Measurements from ENCODE around the gene MAD1L1.

Gene MAD1L1

DNA sequence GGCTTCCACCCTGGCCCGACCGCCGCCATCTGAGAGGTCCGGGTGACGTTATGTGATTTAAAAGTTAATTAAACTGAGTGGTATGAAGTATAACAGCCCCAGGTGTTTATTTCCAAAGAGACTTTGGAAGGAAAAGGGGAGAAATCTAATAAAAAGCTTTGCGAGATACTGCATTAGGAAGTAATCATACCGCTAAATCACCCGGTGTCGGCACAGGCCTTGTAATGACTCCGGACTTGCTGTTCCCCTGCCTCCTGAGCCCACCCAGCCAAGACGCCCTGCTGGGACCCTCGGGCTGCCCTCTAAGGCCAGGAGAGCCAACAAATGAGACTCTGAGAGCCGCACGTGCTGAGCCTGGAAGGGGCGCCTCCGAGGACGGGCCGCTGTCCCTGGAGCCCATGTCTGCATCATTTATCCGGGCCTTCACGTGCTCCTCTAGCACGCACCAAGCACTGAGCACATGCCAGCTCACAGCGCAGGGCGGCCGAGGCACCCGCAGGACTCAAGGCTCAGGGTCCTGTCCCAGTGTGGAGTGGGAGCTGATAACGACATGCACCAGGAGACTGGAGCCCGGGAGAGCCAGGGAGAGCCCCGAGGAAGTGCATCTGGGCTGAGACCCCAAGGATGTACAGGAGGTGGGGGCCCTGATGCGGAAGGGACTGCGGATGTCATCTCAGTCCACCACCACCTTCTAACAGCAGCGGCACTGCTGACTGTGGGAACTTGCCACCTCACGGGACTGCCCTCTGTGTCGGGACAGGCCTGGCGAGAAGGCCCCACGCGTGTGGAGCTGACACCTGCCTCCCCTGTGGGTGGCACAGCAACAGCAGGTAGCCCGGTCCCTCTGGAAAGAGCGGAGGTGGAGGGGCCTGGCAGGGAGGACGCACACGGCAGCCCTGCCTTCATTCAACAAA lies 380.0 kb downstream of the MAD1L1 start:
- Histone ChIP-seq H3K36me3 (ENCODE audit: control insufficient read depth, insufficient read depth, low read length) (no peaks in the 10 kb centered on the region), H3K27me3 (ENCODE audit: control insufficient read depth, insufficient read depth, low read length) (no peaks in the 10 kb centered on the region), H3K4me3 (ENCODE audit: low read length) (no peak overlapping the region), H3K4me1 (ENCODE audit: control insufficient read depth, insufficient read depth, low read length) (no peaks in the 10 kb centered on the region), H3K27ac (ENCODE audit: low read depth, low read length) (no peak overlapping the region), H3K9ac (ENCODE audit: low read length) (no peak overlapping the region)

DNA sequence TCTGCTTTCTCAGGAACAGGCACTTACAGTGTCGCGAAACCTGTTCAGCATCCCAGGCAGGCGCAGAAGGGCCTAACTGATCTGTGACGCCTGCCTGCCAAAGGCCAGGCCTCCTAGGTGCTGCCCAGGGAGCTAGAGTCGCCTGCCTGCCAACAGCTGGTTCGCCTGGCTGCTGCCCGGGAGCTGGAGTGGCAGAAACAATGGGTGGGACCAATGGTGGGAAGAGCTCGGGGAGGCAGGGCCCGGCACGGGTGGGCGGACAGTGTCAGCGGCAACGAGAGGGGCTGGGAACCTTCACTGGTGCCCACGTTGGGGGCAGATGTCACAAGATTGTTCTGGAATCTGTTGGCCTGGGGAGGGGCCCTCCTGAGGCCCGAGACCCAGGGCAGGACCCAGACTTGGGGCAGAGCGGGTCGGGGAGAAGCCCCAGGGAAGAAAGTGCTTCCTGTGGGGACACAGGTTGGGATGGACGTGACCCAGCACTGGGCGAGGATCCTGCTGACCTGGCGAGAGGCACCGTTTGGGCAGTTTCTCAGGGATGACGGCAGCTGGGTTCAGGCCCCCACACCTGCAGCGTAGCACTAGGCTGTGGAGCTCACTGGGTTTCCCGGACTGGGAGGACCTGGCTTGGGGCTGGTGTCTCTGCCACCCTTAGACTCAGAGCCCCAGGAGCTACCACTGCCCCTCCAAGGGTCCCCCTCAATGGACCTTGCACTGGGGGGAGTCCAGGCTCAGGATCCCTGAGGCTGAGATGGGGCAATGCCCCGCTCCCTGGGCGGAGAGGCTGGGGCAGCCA lies 380.8 kb downstream of the MAD1L1 start:
- no peak overlapping the region for H3K27ac ChIP-seq (ENCODE audit: low read depth, low read length)
- no peaks in the 10 kb centered on the region for H3K4me1 ChIP-seq (ENCODE audit: control insufficient read depth, insufficient read depth, low read length)
- no peaks in the 10 kb centered on the region for H3K36me3 ChIP-seq (ENCODE audit: control insufficient read depth, insufficient read depth, low read length)
- no peak overlapping the region for H3K9ac ChIP-seq (ENCODE audit: low read length)
- H3K27me3 ChIP-seq (ENCODE audit: control insufficient read depth, insufficient read depth, low read length) = no peaks in the 10 kb centered on the region
- H3K4me3 ChIP-seq (ENCODE audit: low read length) = no peak overlapping the region

DNA sequence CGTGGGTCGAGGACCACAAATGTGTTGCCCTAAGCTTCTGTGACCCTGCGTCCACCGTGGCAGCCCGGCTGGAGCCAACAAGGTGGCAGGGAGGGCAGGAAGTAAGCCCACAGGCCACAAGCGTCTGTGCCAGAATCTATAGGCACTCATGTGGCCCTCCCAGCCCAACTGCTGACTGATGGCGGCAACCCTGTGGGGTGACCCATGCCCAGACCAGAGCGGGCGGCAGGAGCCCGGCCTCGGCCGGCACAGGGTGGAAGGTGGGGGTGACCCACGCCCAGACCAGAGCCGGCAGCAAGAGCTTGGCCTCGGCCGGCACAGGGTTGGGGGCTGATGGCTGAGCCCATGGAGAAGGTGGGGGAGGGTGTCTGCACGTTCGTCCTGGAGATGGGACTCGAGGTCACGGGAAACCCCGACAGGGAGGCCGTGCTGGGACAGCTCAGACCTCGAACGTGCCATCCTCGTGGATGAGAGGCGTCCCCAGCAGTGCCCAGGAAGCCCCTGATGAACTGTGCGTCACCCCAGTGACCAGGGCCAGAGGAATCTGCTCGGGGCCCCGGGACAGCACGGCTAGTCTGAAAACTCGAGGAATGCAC lies 381.7 kb downstream of the MAD1L1 start:
- Histone ChIP-seq H3K9ac (ENCODE audit: low read length) (no peak overlapping the region), H3K27me3 (ENCODE audit: control insufficient read depth, insufficient read depth, low read length) (no peaks in the 10 kb centered on the region), H3K4me1 (ENCODE audit: control insufficient read depth, insufficient read depth, low read length) (no peaks in the 10 kb centered on the region), H3K4me3 (ENCODE audit: low read length) (no peak overlapping the region), H3K27ac (ENCODE audit: low read depth, low read length) (no peak overlapping the region), H3K36me3 (ENCODE audit: control insufficient read depth, insufficient read depth, low read length) (no peaks in the 10 kb centered on the region)

DNA sequence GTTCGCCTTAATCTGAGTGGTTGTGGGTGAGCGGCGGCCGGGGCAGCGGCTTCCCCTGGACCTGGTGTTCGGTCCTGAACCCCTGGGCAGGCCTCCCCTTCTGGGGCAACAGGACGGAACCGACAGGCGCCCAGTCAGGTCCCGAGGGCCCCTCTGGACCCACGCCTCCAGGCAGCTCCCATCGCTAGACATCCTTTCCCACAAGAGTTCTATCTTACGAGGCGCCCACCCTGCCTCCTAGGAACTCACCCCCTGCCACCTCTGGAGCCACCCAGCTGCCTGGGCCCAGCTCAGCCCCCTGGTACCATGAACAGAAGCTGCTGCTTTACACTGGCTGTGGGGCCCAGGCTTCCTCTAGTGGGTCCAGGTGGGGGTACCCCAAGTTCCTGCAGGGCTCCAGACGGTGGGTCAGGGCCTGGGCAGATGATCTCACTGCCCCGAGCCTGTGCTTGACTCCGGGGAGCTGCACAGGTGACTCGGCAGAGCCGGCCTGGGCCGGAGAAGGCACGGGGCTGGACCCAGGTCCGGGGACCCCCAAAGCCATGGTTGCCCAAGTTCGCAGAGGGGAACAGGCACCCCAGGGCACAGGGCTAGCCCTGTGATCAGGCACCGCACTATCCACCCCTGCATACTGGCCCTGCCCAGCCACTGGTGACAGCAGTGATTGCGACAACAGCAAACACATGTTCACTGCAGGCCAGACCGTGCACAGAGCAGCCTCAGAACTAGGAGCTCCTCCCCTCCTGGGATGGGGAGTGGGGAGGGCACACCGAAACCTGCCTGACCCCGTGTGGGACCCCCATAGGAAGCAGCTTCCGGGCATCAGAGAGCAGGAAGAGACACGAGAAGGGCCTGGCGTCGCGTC lies 382.4 kb downstream of the MAD1L1 start:
- Histone ChIP-seq H3K27me3 (ENCODE audit: control insufficient read depth, insufficient read depth, low read length) (no peaks in the 10 kb centered on the region), H3K9ac (ENCODE audit: low read length) (no peak overlapping the region), H3K36me3 (ENCODE audit: control insufficient read depth, insufficient read depth, low read length) (no peaks in the 10 kb centered on the region), H3K4me1 (ENCODE audit: control insufficient read depth, insufficient read depth, low read length) (no peaks in the 10 kb centered on the region), H3K4me3 (ENCODE audit: low read length) (no peak overlapping the region), H3K27ac (ENCODE audit: low read depth, low read length) (no peak overlapping the region)

DNA sequence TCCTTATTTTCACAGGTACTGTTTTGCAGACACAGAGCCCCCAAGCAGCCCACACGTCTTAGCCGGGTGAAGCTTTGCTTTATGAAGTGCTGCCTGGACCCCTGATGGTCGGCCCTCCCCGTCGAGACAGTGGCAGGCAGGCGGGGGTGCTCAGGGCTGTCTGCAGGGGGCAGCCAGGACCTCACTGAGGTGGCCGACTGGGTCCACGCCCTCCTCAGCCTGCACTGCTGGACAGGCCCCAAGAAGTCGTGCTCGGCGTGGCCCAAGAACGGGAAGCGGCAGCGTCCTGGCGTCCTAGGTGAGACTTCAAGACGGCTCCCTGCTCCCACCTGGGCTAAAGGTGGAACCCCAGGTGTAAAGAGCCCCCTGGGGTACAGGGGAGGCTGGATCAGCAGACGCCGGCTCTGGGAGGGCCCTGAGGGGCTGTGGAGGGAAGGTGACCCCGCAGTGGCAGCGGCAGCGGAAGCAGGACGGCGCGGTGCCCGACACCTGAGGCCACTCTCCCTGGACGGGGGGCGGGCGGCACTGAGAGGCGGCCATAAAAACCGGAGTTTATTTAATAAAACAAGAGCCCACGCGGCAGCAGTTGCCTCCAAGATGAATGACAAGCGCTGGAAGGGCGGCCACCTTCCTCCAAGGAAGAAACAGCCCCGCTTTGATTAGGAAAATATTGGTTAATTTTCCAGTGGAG lies 383.2 kb downstream of the MAD1L1 start:
- H3K4me3 ChIP-seq (ENCODE audit: low read length) = no peak overlapping the region
- H3K36me3 ChIP-seq (ENCODE audit: control insufficient read depth, insufficient read depth, low read length) = no peaks in the 10 kb centered on the region
- no peaks in the 10 kb centered on the region for H3K4me1 ChIP-seq (ENCODE audit: control insufficient read depth, insufficient read depth, low read length)
- no peak overlapping the region for H3K9ac ChIP-seq (ENCODE audit: low read length)
- H3K27ac ChIP-seq (ENCODE audit: low read depth, low read length) = no peak overlapping the region
- no peaks in the 10 kb centered on the region for H3K27me3 ChIP-seq (ENCODE audit: control insufficient read depth, insufficient read depth, low read length)

DNA sequence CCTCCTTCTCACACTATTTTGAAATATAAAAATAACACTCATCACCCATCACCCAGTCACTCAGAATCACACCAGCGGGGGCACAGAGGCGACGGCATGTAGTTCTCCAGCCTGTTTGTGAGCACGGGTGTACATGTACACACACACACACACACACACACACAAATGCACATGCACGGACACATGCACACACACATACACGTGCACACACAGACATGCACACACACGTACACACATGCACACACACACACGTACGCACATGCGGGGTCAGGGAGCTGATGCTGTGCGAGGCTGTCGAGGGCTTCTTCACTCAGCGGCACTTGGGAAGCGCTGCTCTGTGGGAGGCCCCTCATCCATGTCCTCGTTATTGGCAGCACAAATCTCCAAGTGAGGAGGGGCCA lies 383.8 kb downstream of the MAD1L1 start:
- no peak overlapping the region for H3K27ac ChIP-seq (ENCODE audit: low read depth, low read length)
- H3K36me3 ChIP-seq (ENCODE audit: control insufficient read depth, insufficient read depth, low read length) = no peaks in the 10 kb centered on the region
- H3K4me3 ChIP-seq (ENCODE audit: low read length) = no peak overlapping the region
- no peaks in the 10 kb centered on the region for H3K27me3 ChIP-seq (ENCODE audit: control insufficient read depth, insufficient read depth, low read length)
- H3K9ac ChIP-seq (ENCODE audit: low read length) = no peak overlapping the region
- H3K4me1 ChIP-seq (ENCODE audit: control insufficient read depth, insufficient read depth, low read length) = no peaks in the 10 kb centered on the region

DNA sequence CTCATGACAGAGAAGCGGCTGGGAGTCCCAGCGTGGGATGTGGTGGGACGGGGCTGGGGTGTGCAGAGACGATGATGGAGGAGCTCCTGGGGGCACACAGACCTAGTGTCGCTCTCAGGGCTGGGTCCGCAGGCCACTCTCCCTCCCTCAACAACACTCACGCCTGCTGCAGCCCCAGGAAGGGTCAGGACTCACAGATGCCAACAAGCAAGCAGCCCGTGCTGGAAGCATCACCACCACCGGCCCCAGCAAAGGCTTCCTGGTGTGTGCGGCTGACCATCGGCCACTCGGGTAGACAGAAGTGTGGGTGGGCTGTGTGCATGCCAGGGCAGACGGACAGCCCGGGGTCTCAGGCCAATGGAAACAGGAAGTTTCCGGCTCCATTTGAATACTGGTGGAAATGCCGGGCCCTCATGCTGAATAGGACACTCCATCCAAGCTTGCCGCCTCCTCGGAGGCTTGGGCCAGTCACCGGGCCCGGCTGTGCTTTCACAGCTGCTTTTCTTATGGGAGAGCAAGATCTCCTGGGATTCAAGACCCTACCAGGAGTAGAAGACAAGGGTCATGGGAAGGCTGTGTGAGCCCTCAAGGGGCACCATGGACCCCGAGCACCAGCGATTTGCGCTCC lies 384.6 kb downstream of the MAD1L1 start:
- H3K4me3 ChIP-seq (ENCODE audit: low read length) = no peak overlapping the region
- H3K4me1 ChIP-seq (ENCODE audit: control insufficient read depth, insufficient read depth, low read length) = no peaks in the 10 kb centered on the region
- no peaks in the 10 kb centered on the region for H3K27me3 ChIP-seq (ENCODE audit: control insufficient read depth, insufficient read depth, low read length)
- H3K27ac ChIP-seq (ENCODE audit: low read depth, low read length) = no peak overlapping the region
- no peaks in the 10 kb centered on the region for H3K36me3 ChIP-seq (ENCODE audit: control insufficient read depth, insufficient read depth, low read length)
- H3K9ac ChIP-seq (ENCODE audit: low read length) = no peak overlapping the region

DNA sequence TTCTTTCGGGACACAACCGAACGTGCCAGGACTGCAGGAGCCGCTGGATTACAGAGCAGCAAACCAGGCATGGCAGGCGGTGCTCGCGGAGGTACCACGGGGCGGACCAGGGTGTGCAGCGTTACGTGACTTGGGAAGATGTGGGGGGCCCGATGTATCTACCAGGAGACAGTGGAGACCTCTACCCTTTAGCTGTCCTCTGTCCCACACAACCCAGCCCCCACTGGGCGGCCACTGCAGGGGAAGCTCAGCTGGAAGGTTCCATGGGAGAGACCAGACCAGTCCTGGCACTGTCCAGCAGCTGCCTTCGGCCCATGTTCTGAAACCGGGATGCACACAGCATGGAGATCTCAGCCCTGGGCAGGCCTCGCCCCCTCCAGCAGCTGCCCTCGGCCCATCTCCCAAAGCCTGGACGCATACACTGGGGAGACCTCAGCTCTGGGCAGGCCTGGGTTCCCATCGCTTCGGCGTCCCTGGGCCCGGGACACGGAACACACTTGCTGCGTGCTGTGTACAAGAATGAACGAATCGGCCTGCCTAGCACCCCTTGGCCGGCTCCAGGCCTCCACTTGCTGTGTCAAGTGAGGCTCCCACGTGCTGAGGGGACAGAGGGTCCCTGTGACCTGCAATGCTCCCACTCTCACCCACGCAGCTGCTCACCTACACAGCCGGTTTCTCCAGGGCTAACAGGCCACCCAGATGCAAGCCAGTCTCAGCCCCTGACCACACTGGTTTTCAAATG lies 385.3 kb downstream of the MAD1L1 start:
- Histone ChIP-seq H3K27me3 (ENCODE audit: control insufficient read depth, insufficient read depth, low read length) (no peaks in the 10 kb centered on the region), H3K4me1 (ENCODE audit: control insufficient read depth, insufficient read depth, low read length) (no peaks in the 10 kb centered on the region), H3K36me3 (ENCODE audit: control insufficient read depth, insufficient read depth, low read length) (no peaks in the 10 kb centered on the region), H3K9ac (ENCODE audit: low read length) (no peak overlapping the region), H3K4me3 (ENCODE audit: low read length) (no peak overlapping the region), H3K27ac (ENCODE audit: low read depth, low read length) (no peak overlapping the region)

DNA sequence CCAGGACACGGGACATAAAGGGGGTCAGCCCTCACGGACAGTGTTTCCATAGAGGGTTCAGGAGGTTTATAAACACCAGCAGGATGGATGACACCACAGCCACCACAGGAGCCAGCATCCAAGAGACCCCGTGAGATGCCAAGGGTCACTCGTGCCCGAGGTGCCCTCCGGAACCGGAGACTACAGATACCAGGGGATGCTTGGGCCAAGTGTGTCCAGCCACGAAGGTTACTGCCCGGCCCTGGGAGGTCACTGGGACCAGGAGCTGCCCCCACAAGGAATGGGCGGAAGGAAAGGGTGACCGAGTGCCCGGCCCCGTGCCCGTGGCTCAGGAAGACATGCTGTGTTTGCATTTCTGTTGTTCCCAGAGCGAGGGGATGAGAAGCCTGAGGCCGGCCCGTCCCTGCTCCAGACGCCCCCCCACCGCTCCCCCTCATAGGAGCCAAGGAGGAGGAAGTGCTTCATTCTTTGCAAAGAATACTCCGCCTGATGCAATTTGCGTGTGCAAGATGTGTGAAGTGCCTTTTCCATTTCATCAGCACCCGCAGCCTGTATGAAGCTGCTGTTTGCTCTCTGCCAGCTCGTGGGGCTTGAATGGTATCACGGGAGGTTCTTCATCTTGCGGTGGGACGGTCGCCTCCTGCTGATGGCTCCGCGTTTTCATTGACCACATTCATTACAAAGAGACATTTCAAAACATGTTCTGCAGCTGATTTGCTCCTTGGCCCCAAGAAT lies 386.2 kb downstream of the MAD1L1 start:
- H3K27ac ChIP-seq (ENCODE audit: low read depth, low read length) = no peak overlapping the region
- H3K36me3 ChIP-seq (ENCODE audit: control insufficient read depth, insufficient read depth, low read length) = no peaks in the 10 kb centered on the region
- no peaks in the 10 kb centered on the region for H3K4me1 ChIP-seq (ENCODE audit: control insufficient read depth, insufficient read depth, low read length)
- H3K9ac ChIP-seq (ENCODE audit: low read length) = no peak overlapping the region
- H3K4me3 ChIP-seq (ENCODE audit: low read length) = no peak overlapping the region
- no peaks in the 10 kb centered on the region for H3K27me3 ChIP-seq (ENCODE audit: control insufficient read depth, insufficient read depth, low read length)

DNA sequence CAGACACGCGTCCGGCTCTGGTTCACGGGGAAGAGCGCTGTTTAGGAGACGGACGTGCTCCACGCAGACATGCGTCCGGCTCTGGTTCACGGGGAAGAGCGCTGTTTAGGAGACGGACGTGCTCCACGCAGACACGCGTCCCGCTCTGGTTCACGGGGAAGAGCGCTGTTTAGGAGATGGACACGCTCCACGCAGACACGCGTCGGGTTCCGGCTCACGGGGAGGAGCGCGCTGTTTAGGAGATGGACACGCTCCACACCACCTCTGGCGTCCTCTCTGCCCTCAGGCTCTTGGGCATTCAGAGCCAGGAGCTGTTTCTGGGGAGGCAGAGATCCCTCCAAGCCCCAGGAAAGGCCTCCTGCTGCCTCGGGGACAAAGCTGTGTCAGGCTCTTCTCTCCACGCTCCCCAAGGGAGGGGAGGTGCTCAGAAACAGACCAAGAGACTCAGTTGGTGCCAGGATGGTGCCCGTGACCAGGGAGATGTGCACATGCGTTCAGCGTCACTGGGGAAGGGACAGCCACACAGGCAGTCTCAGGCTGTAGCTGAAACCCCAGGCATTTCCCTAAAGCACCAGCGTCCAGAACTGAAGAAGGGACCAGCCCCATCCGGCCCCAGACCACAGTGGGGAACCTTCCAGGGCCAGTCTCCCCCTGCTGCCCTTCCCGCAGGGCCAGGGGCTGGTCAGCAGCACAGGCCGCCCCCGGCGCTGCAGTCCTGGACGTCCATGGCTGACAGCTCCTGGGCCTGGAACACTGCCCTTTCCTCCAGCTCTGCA lies 387.0 kb downstream of the MAD1L1 start:
- Histone ChIP-seq H3K36me3 (ENCODE audit: control insufficient read depth, insufficient read depth, low read length) (no peaks in the 10 kb centered on the region), H3K4me3 (ENCODE audit: low read length) (no peak overlapping the region), H3K9ac (ENCODE audit: low read length) (no peak overlapping the region), H3K27me3 (ENCODE audit: control insufficient read depth, insufficient read depth, low read length) (no peaks in the 10 kb centered on the region), H3K27ac (ENCODE audit: low read depth, low read length) (no peak overlapping the region), H3K4me1 (ENCODE audit: control insufficient read depth, insufficient read depth, low read length) (no peaks in the 10 kb centered on the region)

Measured in rectal smooth muscle tissue (tissue), 1 donor.